ENCODE results near the gene ANGPTL7. TPM values are rescaled to one million over a fixed set of nuclear protein-coding genes. Genes with fewer than 3 reads are reported as not detected.

The ANGPTL7 gene
- total and polyA plus RNA-seq, 4 donors = 0.21 to 0.73 (median 0.37) TPM

DNA sequence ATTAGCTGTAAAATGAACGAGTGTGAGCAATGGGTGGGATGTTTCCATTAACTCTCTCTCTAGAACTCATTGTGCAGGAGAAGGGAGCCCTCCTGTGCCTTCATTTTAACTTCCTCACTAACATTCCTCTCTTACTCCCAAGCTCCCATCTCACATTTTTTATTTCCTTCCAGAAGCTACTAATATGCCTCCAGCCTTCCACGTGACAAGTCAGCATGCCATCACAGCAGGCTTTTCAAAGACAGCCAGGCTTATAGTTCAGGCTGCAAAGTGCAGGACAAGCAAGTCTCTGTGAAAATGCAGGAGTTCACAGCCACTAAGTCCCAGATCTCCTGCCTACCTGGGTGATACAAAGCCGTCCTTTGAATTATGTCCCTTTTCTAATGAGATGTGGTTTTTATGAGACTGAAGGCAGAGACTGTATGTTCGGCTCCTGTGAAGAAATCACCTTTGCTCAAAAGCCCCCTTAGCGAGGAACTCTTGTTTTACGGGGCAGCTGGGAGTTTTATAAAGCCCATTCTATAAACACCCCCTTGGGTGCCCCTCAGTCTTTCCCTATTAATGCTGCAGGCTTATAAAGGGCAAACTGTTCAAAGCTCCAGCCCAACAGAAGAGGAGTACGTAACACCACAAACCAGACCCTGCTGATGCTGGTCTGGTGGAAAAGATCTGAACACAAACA lies 14.8 kb upstream of the ANGPTL7 start:
- TF ChIP-seq, protein P1, sequence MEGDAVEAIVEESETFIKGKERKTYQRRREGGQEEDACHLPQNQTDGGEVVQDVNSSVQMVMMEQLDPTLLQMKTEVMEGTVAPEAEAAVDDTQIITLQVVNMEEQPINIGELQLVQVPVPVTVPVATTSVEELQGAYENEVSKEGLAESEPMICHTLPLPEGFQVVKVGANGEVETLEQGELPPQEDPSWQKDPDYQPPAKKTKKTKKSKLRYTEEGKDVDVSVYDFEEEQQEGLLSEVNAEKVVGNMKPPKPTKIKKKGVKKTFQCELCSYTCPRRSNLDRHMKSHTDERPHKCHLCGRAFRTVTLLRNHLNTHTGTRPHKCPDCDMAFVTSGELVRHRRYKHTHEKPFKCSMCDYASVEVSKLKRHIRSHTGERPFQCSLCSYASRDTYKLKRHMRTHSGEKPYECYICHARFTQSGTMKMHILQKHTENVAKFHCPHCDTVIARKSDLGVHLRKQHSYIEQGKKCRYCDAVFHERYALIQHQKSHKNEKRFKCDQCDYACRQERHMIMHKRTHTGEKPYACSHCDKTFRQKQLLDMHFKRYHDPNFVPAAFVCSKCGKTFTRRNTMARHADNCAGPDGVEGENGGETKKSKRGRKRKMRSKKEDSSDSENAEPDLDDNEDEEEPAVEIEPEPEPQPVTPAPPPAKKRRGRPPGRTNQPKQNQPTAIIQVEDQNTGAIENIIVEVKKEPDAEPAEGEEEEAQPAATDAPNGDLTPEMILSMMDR (IDR thresholded peaks at IDR 0.05; ENCODE audit: control extremely low read depth, extremely low read depth) = no peak
- H3K9me3 ChIP-seq (ENCODE audit: control insufficient read depth in 4 of 4, insufficient read depth in 3 of 4, low read length in 3 of 4) = no peaks in the 10 kb centered on the region
- no peak overlapping the region for H3K9ac ChIP-seq (ENCODE audit: insufficient read depth in 1 of 2, low read length in 2 of 2)
- H3K4me1 ChIP-seq (ENCODE audit: control insufficient read depth in 5 of 5, insufficient read depth in 5 of 5, low read length in 5 of 5) = peaks cover 0 to 13% (median 5%) of the 10 kb centered on the region in 5 donors
- DNase-seq = no peak
- WGBS, 2 donors = 87 to 90% methylated on average over 7 of the region's 7 CpGs
- H3K36me3 ChIP-seq (ENCODE audit: control insufficient read depth in 4 of 4, insufficient read depth in 4 of 4, low read length in 4 of 4) = peaks cover 0 to 12% (median 0%) of the 10 kb centered on the region in 4 donors
- no peak overlapping the region for H3K4me3 ChIP-seq
- H3K27me3 ChIP-seq (ENCODE audit: control insufficient read depth in 3 of 3, insufficient read depth in 3 of 3, low read length in 2 of 3) = no peaks in the 10 kb centered on the region
- no peak for ATAC-seq (ENCODE audit: insufficient read depth, low FRiP score)
- H3K27ac ChIP-seq (ENCODE audit: low read depth in 1 of 2, low read length in 1 of 2) = no peak overlapping the region

DNA sequence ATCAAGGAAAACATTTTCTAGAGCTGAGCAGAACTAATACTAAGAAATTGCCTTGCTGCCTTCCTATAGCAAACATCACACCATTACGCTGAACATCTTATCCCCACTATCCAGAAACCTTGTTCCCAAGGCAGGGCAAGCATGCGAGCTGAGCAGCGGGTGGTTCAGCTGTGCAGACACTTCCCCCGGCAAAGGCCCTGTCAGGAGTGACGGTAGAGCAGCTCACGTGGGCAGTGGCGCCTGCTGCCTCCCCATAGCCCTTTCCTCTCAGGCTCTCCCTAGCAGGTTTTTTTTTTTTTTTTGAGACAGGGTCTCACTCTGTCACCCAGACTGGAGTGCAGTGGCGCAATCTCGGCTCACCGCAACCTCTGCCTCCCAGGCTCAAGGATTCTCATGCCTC lies 13.7 kb upstream of the ANGPTL7 start:
- 95% methylated on average over 10 of the region's 10 CpGs for WGBS, 2 donors
- H3K9ac ChIP-seq (ENCODE audit: insufficient read depth in 1 of 2, low read length in 2 of 2) = no peak overlapping the region
- peaks cover 0 to 16% (median 5%) of the 10 kb centered on the region in 5 donors for H3K4me1 ChIP-seq (ENCODE audit: control insufficient read depth in 5 of 5, insufficient read depth in 5 of 5, low read length in 5 of 5)
- no peak overlapping the region for H3K27ac ChIP-seq (ENCODE audit: low read depth in 1 of 2, low read length in 1 of 2)
- H3K36me3 ChIP-seq (ENCODE audit: control insufficient read depth in 4 of 4, insufficient read depth in 4 of 4, low read length in 4 of 4) = peaks cover 0 to 11% (median 0%) of the 10 kb centered on the region in 4 donors
- no peaks in the 10 kb centered on the region for H3K9me3 ChIP-seq (ENCODE audit: control insufficient read depth in 4 of 4, insufficient read depth in 3 of 4, low read length in 3 of 4)
- no peak overlapping the region for H3K4me3 ChIP-seq
- TF ChIP-seq, protein P1 (IDR thresholded peaks at IDR 0.05; ENCODE audit: control extremely low read depth, extremely low read depth) = no peak
- DNase-seq (no peak), ATAC-seq (ENCODE audit: insufficient read depth, low FRiP score) (no peak)
- H3K27me3 ChIP-seq (ENCODE audit: control insufficient read depth in 3 of 3, insufficient read depth in 3 of 3, low read length in 2 of 3) = no peaks in the 10 kb centered on the region

DNA sequence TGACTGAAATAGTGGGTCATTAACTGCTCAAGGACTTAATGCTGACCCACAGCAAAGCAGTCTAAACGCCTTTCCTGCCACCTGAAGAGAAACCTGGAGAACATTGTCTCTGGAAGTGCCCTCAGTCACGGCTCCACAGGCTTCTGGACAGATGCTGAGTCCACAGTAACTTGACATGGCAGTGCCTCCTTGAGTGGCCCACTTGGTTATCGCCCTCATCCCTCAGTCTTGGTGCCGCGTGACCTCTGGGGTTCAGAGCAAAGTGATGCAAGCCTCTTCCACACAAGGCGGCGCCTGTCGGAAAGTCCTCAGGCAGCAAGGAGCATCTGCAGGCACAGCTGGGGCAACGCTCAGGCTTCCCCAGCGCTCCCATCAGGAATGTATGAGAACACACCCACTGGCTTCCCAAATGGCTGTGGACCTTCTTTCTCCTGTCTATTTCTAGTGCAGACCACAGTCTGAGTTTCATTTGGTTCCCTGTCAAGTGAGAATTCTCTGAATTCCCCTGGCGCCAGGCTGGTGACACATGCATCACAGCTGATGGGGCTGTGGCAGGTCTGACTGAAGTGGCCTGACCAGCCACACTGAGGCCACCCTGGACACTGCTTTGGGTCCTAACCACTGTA lies 13.0 kb upstream of the ANGPTL7 start:
- Histone ChIP-seq H3K27ac (ENCODE audit: low read depth in 1 of 2, low read length in 1 of 2) (no peak overlapping the region), H3K9me3 (ENCODE audit: control insufficient read depth in 4 of 4, insufficient read depth in 3 of 4, low read length in 3 of 4) (no peaks in the 10 kb centered on the region), H3K4me1 (ENCODE audit: control insufficient read depth in 5 of 5, insufficient read depth in 5 of 5, low read length in 5 of 5) (peaks cover 0 to 16% (median 5%) of the 10 kb centered on the region in 5 donors), H3K36me3 (ENCODE audit: control insufficient read depth in 4 of 4, insufficient read depth in 4 of 4, low read length in 4 of 4) (peaks cover 0 to 11% (median 0%) of the 10 kb centered on the region in 4 donors), H3K9ac (ENCODE audit: insufficient read depth in 1 of 2, low read length in 2 of 2) (no peak overlapping the region), H3K4me3 (no peak overlapping the region), H3K27me3 (ENCODE audit: control insufficient read depth in 3 of 3, insufficient read depth in 3 of 3, low read length in 2 of 3) (no peaks in the 10 kb centered on the region)
- TF ChIP-seq, protein P1 (IDR thresholded peaks at IDR 0.05; ENCODE audit: control extremely low read depth, extremely low read depth) = no peak
- WGBS, 2 donors = 83 to 88% methylated on average over 11 of the region's 11 CpGs
- DNase-seq (no peak), ATAC-seq (ENCODE audit: insufficient read depth, low FRiP score) (no peak)

Data from lung (tissue), 12 donors.